ENCODE results near the gene LAMC2. TPM values are rescaled to one million over a fixed set of nuclear protein-coding genes. Genes with fewer than 3 reads are reported as not detected.

The LAMC2 gene
- total RNA-seq, 8 experiments from 2014 or later, result 0.14 to 2.8 (median 0.56) TPM

GRCh38 chr1:183179033-183179432 lies 7.0 kb upstream of the LAMC2 start:
- ATAC-seq (replicated peaks in 6 of 8), result peak in 3 of 8 experiments; percentile 49 to 62 (median 54)
- H3K4me3 ChIP-seq, result no peak overlapping the region
- peaks cover 2 to 11% of the 10 kb centered on the region in 2 donors for H3K4me1 ChIP-seq (replicated peaks in 1 of 2)
- WGBS, 10 experiments, result 7 to 100% (median 89%) methylated on average over 1 to 2 of the region's 2 CpGs; no CpG with 5 or more reads in 1 of the 10 experiments
- H3K27ac ChIP-seq, result no peak overlapping the region
- in situ Hi-C loops (cut with MboI; ENCODE audit: low pct_unique_long_range_greater_than_20kb in 2 of 9, low sequenced_read_pairs in 9 of 9, unreplicated experiment in 9 of 9), result loop anchor here in 1 of 9 experiments (10.0 kb wide), 1 partner anchor 64 kb away; no protein-coding TSS in a partner anchor

DNA sequence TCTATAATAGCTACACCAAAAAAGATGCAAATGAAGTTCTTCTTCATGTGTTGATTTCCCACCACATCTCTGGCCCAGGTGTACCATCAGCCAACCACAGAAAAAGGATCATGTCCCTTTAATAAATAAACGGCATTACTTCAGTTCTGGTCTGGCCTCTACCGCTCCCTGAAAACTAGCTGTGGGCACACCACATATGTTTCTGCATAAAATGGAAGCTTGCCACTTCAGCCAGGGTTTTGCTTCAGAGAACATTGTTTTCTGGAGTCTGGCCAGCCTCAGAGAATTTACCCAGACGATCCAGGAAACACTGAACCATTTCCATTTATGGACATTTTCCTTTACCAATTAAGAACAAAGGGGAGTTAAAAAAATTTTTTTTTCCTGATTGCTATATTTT lies 5.8 kb upstream of the LAMC2 start:
- H3K4me1 ChIP-seq (replicated peaks in 1 of 2), result peaks cover 2 to 11% of the 10 kb centered on the region in 2 donors
- WGBS, 10 experiments, result 0 to 79% (median 50%) methylated on average over 1 to 3 of the region's 3 CpGs; no CpG with 5 or more reads in 1 of the 10 experiments
- in situ Hi-C loops (cut with MboI; ENCODE audit: low pct_unique_long_range_greater_than_20kb in 2 of 9, low sequenced_read_pairs in 9 of 9, unreplicated experiment in 9 of 9), result no loop called here
- no peak overlapping the region for H3K4me3 ChIP-seq
- no peak overlapping the region for H3K27ac ChIP-seq
- ATAC-seq (replicated peaks in 6 of 8), result peak in 5 of 8 experiments; percentile 25 to 73 (median 55)

- Histone ChIP-seq H3K27ac (no peak overlapping the region), H3K4me3 (no peak overlapping the region), H3K4me1 (replicated peaks in 1 of 2) (peaks cover 2 to 11% of the 10 kb centered on the region in 2 donors)
- in situ Hi-C loops (cut with MboI; ENCODE audit: low pct_unique_long_range_greater_than_20kb in 2 of 9, low sequenced_read_pairs in 9 of 9, unreplicated experiment in 9 of 9), result no loop called here
- WGBS, 10 experiments, result 0 to 73% (median 59%) methylated on average over 1 to 3 of the region's 3 CpGs; no CpG with 5 or more reads in 3 of the 10 experiments
- peak; percentile 29 to 90 (median 74) for ATAC-seq (replicated peaks in 6 of 8)
Measured at GRCh38 chr1:183180634-183181056, 5.4 kb upstream of the LAMC2 start.

GRCh38 chr1:183186841-183187240 lies 777 bp downstream of the LAMC2 start:
- no peak overlapping the region for H3K4me3 ChIP-seq
- in situ Hi-C loops (cut with MboI; ENCODE audit: low pct_unique_long_range_greater_than_20kb in 2 of 9, low sequenced_read_pairs in 9 of 9, unreplicated experiment in 9 of 9), result no loop called here
- 21 to 100% (median 83%) methylated on average over 1 to 4 of the region's 4 CpGs for WGBS, 10 experiments
- no peak overlapping the region for H3K27ac ChIP-seq
- H3K4me1 ChIP-seq (replicated peaks in 1 of 2), result no peaks in the 10 kb centered on the region
- ATAC-seq (replicated peaks in 6 of 8), result peak in 3 of 8 experiments; percentile 17 to 92 (median 65)

- in situ Hi-C loops (cut with MboI; ENCODE audit: low pct_unique_long_range_greater_than_20kb in 2 of 9, low sequenced_read_pairs in 9 of 9, unreplicated experiment in 9 of 9), result no loop called here
- no peak overlapping the region for H3K27ac ChIP-seq
- WGBS, 10 experiments, result 71 to 100% (median 100%) methylated on average over 1 of the region's 1 CpG; no CpG with 5 or more reads in 3 of the 10 experiments
- ATAC-seq (replicated peaks in 6 of 8), result no peak
- no peaks in the 10 kb centered on the region for H3K4me1 ChIP-seq (replicated peaks in 1 of 2)
- H3K4me3 ChIP-seq, result no peak overlapping the region
Measured at GRCh38 chr1:183188240-183188639, 2.2 kb downstream of the LAMC2 start.

DNA sequence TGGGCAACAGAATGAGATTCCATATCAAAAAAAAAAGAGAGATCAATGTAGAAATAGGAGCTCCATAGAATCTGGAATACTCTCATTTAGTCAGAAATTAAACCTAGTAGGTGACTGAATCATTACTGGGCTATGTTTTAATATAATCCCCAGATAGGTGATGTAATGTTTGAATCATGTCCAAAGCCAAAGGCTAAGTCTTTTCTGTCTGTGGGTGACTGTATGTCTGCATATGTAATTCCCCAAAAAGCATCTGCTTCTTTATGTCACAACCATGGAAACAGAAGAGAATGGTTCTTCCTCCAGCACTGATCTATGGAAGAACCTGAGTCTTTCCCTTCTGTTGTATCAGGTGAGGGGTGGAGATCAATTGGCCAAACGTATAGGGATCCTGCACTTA lies 5.8 kb downstream of the LAMC2 start:
- peak in 6 of 8 experiments; percentile 20 to 87 (median 60) for ATAC-seq (replicated peaks in 6 of 8)
- in situ Hi-C loops (cut with MboI; ENCODE audit: low pct_unique_long_range_greater_than_20kb in 2 of 9, low sequenced_read_pairs in 9 of 9, unreplicated experiment in 9 of 9), result no loop called here
- 0 to 91% (median 67%) methylated on average over 1 of the region's 1 CpG; no CpG with 5 or more reads in 3 of the 10 experiments for WGBS, 10 experiments

GRCh38 chr1:183193963-183194525 lies 8.0 kb downstream of the LAMC2 start:
- in situ Hi-C loops (cut with MboI; ENCODE audit: low pct_unique_long_range_greater_than_20kb in 2 of 9, low sequenced_read_pairs in 9 of 9, unreplicated experiment in 9 of 9), result no loop called here
- peak in 1 of 8 experiments; percentile 63 for ATAC-seq (replicated peaks in 6 of 8)
- Histone ChIP-seq H3K27ac (no peak overlapping the region), H3K4me3 (no peak overlapping the region), H3K4me1 (replicated peaks in 1 of 2) (no peaks in the 10 kb centered on the region)
- WGBS, 10 experiments, result 17 to 96% (median 80%) methylated on average over 1 to 4 of the region's 4 CpGs

More for the DNA sequence above, 5.8 kb downstream of the LAMC2 start:
- Histone ChIP-seq H3K27ac (no peak overlapping the region), H3K4me1 (replicated peaks in 1 of 2) (no peaks in the 10 kb centered on the region), H3K4me3 (no peak overlapping the region)

- no peak overlapping the region for H3K27ac ChIP-seq
- no peak overlapping the region for H3K4me3 ChIP-seq
- in situ Hi-C loops (cut with MboI; ENCODE audit: low pct_unique_long_range_greater_than_20kb in 2 of 9, low sequenced_read_pairs in 9 of 9, unreplicated experiment in 9 of 9), result no loop called here
- 71 to 100% (median 100%) methylated on average over 1 of the region's 1 CpG; no CpG with 5 or more reads in 2 of the 10 experiments for WGBS, 10 experiments
- no peaks in the 10 kb centered on the region for H3K4me1 ChIP-seq (replicated peaks in 1 of 2)
- ATAC-seq (replicated peaks in 6 of 8), result peak in 1 of 8 experiments; percentile 39
Measured at GRCh38 chr1:183194527-183195141, 8.6 kb downstream of the LAMC2 start.

DNA sequence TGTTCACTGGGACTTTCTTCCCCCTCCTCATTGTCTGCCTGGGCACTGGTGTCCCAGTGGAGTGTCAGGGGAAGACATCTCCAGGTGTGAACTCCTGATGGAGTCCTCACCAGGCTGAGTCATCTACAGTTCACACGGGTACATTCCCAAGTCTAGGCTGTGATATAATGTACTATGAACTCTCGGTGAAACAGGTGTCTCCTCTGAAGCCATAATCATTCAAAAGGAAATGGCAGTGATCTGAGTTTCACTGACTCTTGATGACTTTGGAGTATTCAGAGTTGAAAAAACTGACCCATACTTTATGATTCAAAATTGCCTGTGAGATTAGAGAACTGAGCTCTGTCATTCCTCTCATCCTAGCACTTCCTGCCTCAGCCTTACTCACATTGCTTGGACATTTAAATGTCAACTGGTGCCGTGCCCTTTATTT lies 9.1 kb downstream of the LAMC2 start:
- no peak overlapping the region for H3K27ac ChIP-seq
- no peak overlapping the region for H3K4me3 ChIP-seq
- ATAC-seq (replicated peaks in 6 of 8), result peak in 3 of 8 experiments; percentile 52 to 86 (median 80)
- WGBS, 10 experiments, result 0 to 60% (median 16%) methylated on average over 1 to 3 of the region's 3 CpGs; no CpG with 5 or more reads in 2 of the 10 experiments
- H3K4me1 ChIP-seq (replicated peaks in 1 of 2), result no peaks in the 10 kb centered on the region
- in situ Hi-C loops (cut with MboI; ENCODE audit: low pct_unique_long_range_greater_than_20kb in 2 of 9, low sequenced_read_pairs in 9 of 9, unreplicated experiment in 9 of 9), result no loop called here

DNA sequence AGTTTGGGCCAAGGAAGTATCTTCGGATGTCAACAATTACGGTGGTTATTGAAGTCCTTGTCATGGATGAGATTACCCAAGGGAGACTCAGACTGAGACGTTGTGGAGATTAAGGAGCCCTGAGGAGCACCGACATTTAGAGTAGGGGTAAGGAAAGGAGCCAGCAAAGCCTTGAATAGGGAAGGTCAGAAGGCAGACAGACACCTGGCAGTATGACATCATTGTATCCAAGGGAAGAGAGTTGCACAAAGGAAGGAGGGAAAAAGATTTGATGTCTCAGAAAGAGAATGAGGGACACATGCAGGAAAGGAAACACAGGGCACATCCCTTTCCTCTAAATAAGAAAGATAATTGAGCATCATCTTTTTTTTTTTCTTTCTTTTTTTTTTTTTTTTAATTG lies 11.7 kb downstream of the LAMC2 start:
- WGBS, 10 experiments, result 73 to 93% (median 88%) methylated on average over 2 to 4 of the region's 4 CpGs; no CpG with 5 or more reads in 1 of the 10 experiments
- Histone ChIP-seq H3K4me1 (replicated peaks in 1 of 2) (no peaks in the 10 kb centered on the region), H3K27ac (no peak overlapping the region), H3K4me3 (no peak overlapping the region)
- in situ Hi-C loops (cut with MboI; ENCODE audit: low pct_unique_long_range_greater_than_20kb in 2 of 9, low sequenced_read_pairs in 9 of 9, unreplicated experiment in 9 of 9), result no loop called here
- no peak for ATAC-seq (replicated peaks in 6 of 8)

- in situ Hi-C loops (cut with MboI; ENCODE audit: low pct_unique_long_range_greater_than_20kb in 2 of 9, low sequenced_read_pairs in 9 of 9, unreplicated experiment in 9 of 9), result no loop called here
- peak in 1 of 8 experiments; percentile 90 for ATAC-seq (replicated peaks in 6 of 8)
- Histone ChIP-seq H3K27ac (no peak overlapping the region), H3K4me3 (no peak overlapping the region), H3K4me1 (replicated peaks in 1 of 2) (no peaks in the 10 kb centered on the region)
- WGBS, 10 experiments, result 40 to 98% (median 92%) methylated on average over 1 to 8 of the region's 9 CpGs; no CpG with 5 or more reads in 4 of the 10 experiments
Measured at GRCh38 chr1:183198463-183198862, 12.4 kb downstream of the LAMC2 start.

GRCh38 chr1:183199304-183199703 lies 13.2 kb downstream of the LAMC2 start:
- 88 to 97% (median 94%) methylated on average over 2 to 3 of the region's 3 CpGs; no CpG with 5 or more reads in 2 of the 10 experiments for WGBS, 10 experiments
- no peak for ATAC-seq (replicated peaks in 6 of 8)
- in situ Hi-C loops (cut with MboI; ENCODE audit: low pct_unique_long_range_greater_than_20kb in 2 of 9, low sequenced_read_pairs in 9 of 9, unreplicated experiment in 9 of 9), result no loop called here

DNA sequence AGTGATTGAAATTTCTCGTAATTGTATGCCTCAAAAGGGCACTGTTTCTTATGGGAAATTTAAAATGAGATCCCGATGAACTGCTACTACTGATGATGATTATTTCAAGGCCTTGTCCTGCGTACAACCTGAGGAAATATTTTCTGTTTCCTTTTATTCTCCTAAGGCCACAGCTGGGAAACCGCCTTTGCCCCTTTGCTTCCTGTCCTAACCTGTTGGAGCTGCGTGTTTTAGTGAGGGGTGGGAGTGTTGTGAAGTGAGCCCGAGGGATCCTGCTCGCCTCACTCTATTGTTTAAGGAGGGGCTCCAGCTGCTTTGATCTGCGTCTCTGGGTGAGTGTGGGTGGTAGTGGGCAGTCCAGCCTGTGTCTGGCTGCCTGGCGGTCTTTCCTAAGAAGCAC lies 14.4 kb downstream of the LAMC2 start:
- Histone ChIP-seq H3K4me1 (replicated peaks in 1 of 2) (no peaks in the 10 kb centered on the region), H3K27ac (no peak overlapping the region), H3K4me3 (no peak overlapping the region)
- 63 to 96% (median 78%) methylated on average over 5 to 9 of the region's 9 CpGs; no CpG with 5 or more reads in 3 of the 10 experiments for WGBS, 10 experiments
- in situ Hi-C loops (cut with MboI; ENCODE audit: low pct_unique_long_range_greater_than_20kb in 2 of 9, low sequenced_read_pairs in 9 of 9, unreplicated experiment in 9 of 9), result no loop called here
- ATAC-seq (replicated peaks in 6 of 8), result no peak

More at GRCh38 chr1:183199304-183199703, 13.2 kb downstream of the LAMC2 start:
- Histone ChIP-seq H3K4me3 (no peak overlapping the region), H3K27ac (no peak overlapping the region), H3K4me1 (replicated peaks in 1 of 2) (no peaks in the 10 kb centered on the region)

Measured in motor neuron (in vitro differentiated cells).